ENCODE results near the gene PDZD8. TPM values are rescaled to one million over a fixed set of nuclear protein-coding genes. Genes with fewer than 3 reads are reported as not detected.

The PDZD8 gene
- total RNA-seq, 4 donors from 2014 or later: 15.9 to 25.0 (median 18.1) TPM

GRCh38 chr10:117284716-117285494, 90.3 kb downstream of the PDZD8 start:
- no peaks in the 10 kb centered on the region for H3K9me3 ChIP-seq
- DNase-seq (no peak), ATAC-seq (no peak)
- H3K36me3 ChIP-seq: peaks cover 0 to 25% of the 10 kb centered on the region in 2 donors
- H3K27me3 ChIP-seq: no peaks in the 10 kb centered on the region
- no peak overlapping the region for H3K27ac ChIP-seq
- intact Hi-C loops (cut with DNase I; ENCODE audit: low total_unique reads) (no loop called here), in situ Hi-C loops (cut with MboI; ENCODE audit: low sequenced_read_pairs in 4 of 4) (no loop called here)
- TF ChIP-seq POLR2A (IDR thresholded peaks at IDR 0.05) (no peak), CTCF (IDR thresholded peaks at IDR 0.05 in 4 of 5, conservative IDR thresholded peaks at IDR 0.05 in 1 of 5) (no peak)
- H3K4me3 ChIP-seq: no peak overlapping the region
- H3K4me1 ChIP-seq: no peaks in the 10 kb centered on the region

- no peak for TF ChIP-seq POLR2A (IDR thresholded peaks at IDR 0.05)
- TF ChIP-seq CTCF (IDR thresholded peaks at IDR 0.05 in 4 of 5, conservative IDR thresholded peaks at IDR 0.05 in 1 of 5): no peak
- H3K4me3 ChIP-seq: no peak overlapping the region
- no peaks in the 10 kb centered on the region for H3K4me1 ChIP-seq
- intact Hi-C loops (cut with DNase I; ENCODE audit: low total_unique reads): no loop called here
- no peak for DNase-seq
- ATAC-seq: no peak
- H3K27ac ChIP-seq: no peak overlapping the region
- H3K27me3 ChIP-seq: no peaks in the 10 kb centered on the region
- in situ Hi-C loops (cut with MboI; ENCODE audit: low sequenced_read_pairs in 4 of 4): no loop called here
- H3K9me3 ChIP-seq: no peaks in the 10 kb centered on the region
- H3K36me3 ChIP-seq: no peaks in the 10 kb centered on the region
These were observed 97.6 kb downstream of the PDZD8 start for GRCh38 chr10:117277675-117278074.

- in situ Hi-C loops (cut with MboI; ENCODE audit: low sequenced_read_pairs in 4 of 4): no loop called here
- intact Hi-C loops (cut with DNase I; ENCODE audit: low total_unique reads): no loop called here
- H3K27me3 ChIP-seq: no peaks in the 10 kb centered on the region
- no peaks in the 10 kb centered on the region for H3K36me3 ChIP-seq
- ATAC-seq (no peak), DNase-seq (no peak)
- no peak overlapping the region for H3K4me3 ChIP-seq
- H3K27ac ChIP-seq: no peak overlapping the region
- no peaks in the 10 kb centered on the region for H3K9me3 ChIP-seq
- no peaks in the 10 kb centered on the region for H3K4me1 ChIP-seq
- TF ChIP-seq CTCF (IDR thresholded peaks at IDR 0.05 in 4 of 5, conservative IDR thresholded peaks at IDR 0.05 in 1 of 5) (no peak), POLR2A (IDR thresholded peaks at IDR 0.05) (no peak)
These were observed 100.1 kb downstream of the PDZD8 start for GRCh38 chr10:117275121-117275520.

GRCh38 chr10:117274509-117274908, 100.7 kb downstream of the PDZD8 start:
- in situ Hi-C loops (cut with MboI; ENCODE audit: low sequenced_read_pairs in 4 of 4): no loop called here
- TF ChIP-seq CTCF (IDR thresholded peaks at IDR 0.05 in 4 of 5, conservative IDR thresholded peaks at IDR 0.05 in 1 of 5) (no peak), POLR2A (IDR thresholded peaks at IDR 0.05) (no peak)
- H3K9me3 ChIP-seq: no peaks in the 10 kb centered on the region
- ATAC-seq: no peak
- DNase-seq: no peak
- no peak overlapping the region for H3K4me3 ChIP-seq
- H3K27ac ChIP-seq: no peak overlapping the region
- no peaks in the 10 kb centered on the region for H3K27me3 ChIP-seq
- no peaks in the 10 kb centered on the region for H3K4me1 ChIP-seq
- intact Hi-C loops (cut with DNase I; ENCODE audit: low total_unique reads): no loop called here
- H3K36me3 ChIP-seq: no peaks in the 10 kb centered on the region

- ATAC-seq: no peak
- Histone ChIP-seq H3K4me3 (no peak overlapping the region), H3K27me3 (no peaks in the 10 kb centered on the region), H3K27ac (no peak overlapping the region), H3K36me3 (no peaks in the 10 kb centered on the region), H3K4me1 (no peaks in the 10 kb centered on the region), H3K9me3 (no peaks in the 10 kb centered on the region)
- intact Hi-C loops (cut with DNase I; ENCODE audit: low total_unique reads): no loop called here
- no peak for DNase-seq
- in situ Hi-C loops (cut with MboI; ENCODE audit: low sequenced_read_pairs in 4 of 4): no loop called here
- no peak for TF ChIP-seq CTCF (IDR thresholded peaks at IDR 0.05 in 4 of 5, conservative IDR thresholded peaks at IDR 0.05 in 1 of 5)
- no peak for TF ChIP-seq POLR2A (IDR thresholded peaks at IDR 0.05)
These were observed 101.3 kb downstream of the PDZD8 start for GRCh38 chr10:117273980-117274379.
